Brain (organoid and tissue), 1 donor: ENCODE results near the gene CCDC106. TPM values are rescaled to one million over a fixed set of nuclear protein-coding genes. Genes with fewer than 3 reads are reported as not detected.

Source experiments
- polyA plus RNA-seq: library from polyadenylated mRNA; stranded (reverse); fragments of 350-450 nt; fragmentation: Illumina TruSeq; extraction: RNeasy Lipid Tissue Mini Kit (QIAGEN cat#74804); gene quantifications from one replicate; pipeline ENCODE4 v1.2.3, GENCODE V29; 2015; ENCODE audit warnings: low read depth, low replicate concordance; ENCODE audit not compliant: insufficient read depth

CCDC106 gene
- polyA plus RNA-seq, 1 donor from 2014 or later, result 31.4 TPM

Other genes starting within 250 kb of the CCDC106 start
- gene UBE2S, start 240.4 kb upstream of the CCDC106 start, polyA plus RNA-seq, result 222 TPM
- gene SHISA7, start 204.9 kb upstream of the CCDC106 start, polyA plus RNA-seq, result 6.0 TPM
- gene ISOC2, start 186.6 kb upstream of the CCDC106 start, polyA plus RNA-seq, result 43.8 TPM
- 3.1 TPM for gene C19orf85, start 183.5 kb upstream of the CCDC106 start, polyA plus RNA-seq
- 6.5 TPM for gene ZNF628, start 171.6 kb upstream of the CCDC106 start, polyA plus RNA-seq
- 95.6 TPM for gene NAT14, start 163.0 kb upstream of the CCDC106 start, polyA plus RNA-seq
- 2.6 TPM for gene SSC5D, start 159.8 kb upstream of the CCDC106 start, polyA plus RNA-seq
- gene SBK2, start 111.1 kb upstream of the CCDC106 start, polyA plus RNA-seq, result not detected
- gene SBK3, start 102.7 kb upstream of the CCDC106 start, polyA plus RNA-seq, result not detected
- gene ZNF579, start 67.4 kb upstream of the CCDC106 start, polyA plus RNA-seq, result 16.2 TPM
- 30.5 TPM for gene FIZ1, start 48.7 kb upstream of the CCDC106 start, polyA plus RNA-seq
- gene ZNF524, start 47.9 kb upstream of the CCDC106 start, polyA plus RNA-seq, result 20.5 TPM
- 10.4 TPM for gene ZNF865, start 42.6 kb upstream of the CCDC106 start, polyA plus RNA-seq
- gene ZNF784, start 23.6 kb upstream of the CCDC106 start, polyA plus RNA-seq, result 5.8 TPM
- 43.5 TPM for gene ZNF580, start 7.2 kb upstream of the CCDC106 start, polyA plus RNA-seq
- 24.5 TPM for gene ZNF581, start 4.6 kb upstream of the CCDC106 start, polyA plus RNA-seq
- gene U2AF2, start 6.8 kb downstream of the CCDC106 start, polyA plus RNA-seq, result 199 TPM
- 174 TPM for gene EPN1, start 27.0 kb downstream of the CCDC106 start, polyA plus RNA-seq
- gene NLRP9, start 90.2 kb downstream of the CCDC106 start, polyA plus RNA-seq, result not detected
- not detected for gene RFPL4A, start 110.9 kb downstream of the CCDC106 start, polyA plus RNA-seq
- not detected for gene RFPL4AL1, start 120.9 kb downstream of the CCDC106 start, polyA plus RNA-seq
- gene NLRP11, start 183.8 kb downstream of the CCDC106 start, polyA plus RNA-seq, result not detected
- not detected for gene NLRP4, start 188.3 kb downstream of the CCDC106 start, polyA plus RNA-seq